Embryonic facial prominence (tissue), 1 donor: ENCODE data around the gene JMJD8.

Experiments
- DNase-seq: peaks from one replicate; pipeline ENCODE4 v3.0.0-alpha.2; 2016; ENCODE audit errors: extremely low spot score

Gene JMJD8

GRCh38 chr16:675884-676564, 8.1 kb downstream of the JMJD8 start:
- no peak for DNase-seq

- no peak for DNase-seq
These were observed 8.9 kb downstream of the JMJD8 start, which contains the start of gene RHBDL1 for GRCh38 chr16:674968-675883. Gene RHBDL1, plus strand, starts transcription at chr16:675671. Its CDS starts 120 bp downstream, at chr16:675791.

- no peak for DNase-seq
These were observed 9.8 kb downstream of the JMJD8 start for GRCh38 chr16:674214-674881.

- no peak for DNase-seq
These were observed 10.6 kb downstream of the JMJD8 start for GRCh38 chr16:673399-673991.

GRCh38 chr16:672851-673250, 11.3 kb downstream of the JMJD8 start:
- DNase-seq: no peak

GRCh38 chr16:672371-672770, 11.8 kb downstream of the JMJD8 start:
- no peak for DNase-seq

GRCh38 chr16:671353-672131, 12.6 kb downstream of the JMJD8 start:
- no peak for DNase-seq

- no peak for DNase-seq
These were observed 13.4 kb downstream of the JMJD8 start for GRCh38 chr16:670485-671352.

GRCh38 chr16:669666-670065, 14.5 kb downstream of the JMJD8 start:
- DNase-seq: no peak

GRCh38 chr16:668519-669171, 15.5 kb downstream of the JMJD8 start:
- no peak for DNase-seq

- DNase-seq: peak; percentile 83
These were observed 16.2 kb downstream of the JMJD8 start, which contains the start of gene RHOT2 for GRCh38 chr16:667780-668518. Gene RHOT2, plus strand, starts transcription at chr16:668132. Its CDS starts 68 bp downstream, at chr16:668200.

GRCh38 chr16:667113-667779, 16.9 kb downstream of the JMJD8 start:
- DNase-seq: no peak

GRCh38 chr16:666572-666971, 17.6 kb downstream of the JMJD8 start:
- DNase-seq: no peak

- DNase-seq: no peak
These were observed 21.5 kb downstream of the JMJD8 start for GRCh38 chr16:662597-662996.

- no peak for DNase-seq
These were observed 22.0 kb downstream of the JMJD8 start for GRCh38 chr16:662095-662494.

- DNase-seq: no peak
These were observed 22.8 kb downstream of the JMJD8 start for GRCh38 chr16:661184-661821.

GRCh38 chr16:660459-661183, 23.5 kb downstream of the JMJD8 start:
- peak; percentile 29 for DNase-seq
